ENCODE results near the gene FAM171A2.

- no peak for TF ChIP-seq E2F6 (IDR thresholded peaks at IDR 0.05; ENCODE audit: borderline replicate concordance, low read depth)
- TF ChIP-seq RARB (CRISPR knock-in tag; IDR thresholded peaks at IDR 0.05): no peak
- no peak for TF ChIP-seq CTCF (IDR thresholded peaks at IDR 0.05)
These were observed 55.3 kb downstream of the FAM171A2 start, which contains the start of gene RUNDC3A for GRCh38 chr17:44308320-44308818.
